Measurements from ENCODE around the gene STARD3NL. TPM values are rescaled to one million over a fixed set of nuclear protein-coding genes. Genes with fewer than 3 reads are reported as not detected.

The STARD3NL gene
- total RNA-seq, 2 donors from 2014 or later = 48.6 to 58.3 TPM

GRCh38 chr7:38142736-38143135 is 35.3 kb upstream of the STARD3NL start:
- no peaks in the 10 kb centered on the region for H3K4me1 Mint-ChIP-seq
- H3K9me3 Mint-ChIP-seq = no peaks in the 10 kb centered on the region
- H3K4me3 Mint-ChIP-seq = no peak overlapping the region
- no peak overlapping the region for H3K4me3 ChIP-seq (ENCODE audit: low read length)
- H3K36me3 Mint-ChIP-seq (ENCODE audit: low read depth) = no peaks in the 10 kb centered on the region
- H3K27me3 ChIP-seq (ENCODE audit: control insufficient read depth, insufficient read depth, low read length, poor library complexity, severe bottlenecking) = no peaks in the 10 kb centered on the region
- no peak for TF ChIP-seq CTCF (conservative IDR thresholded peaks at IDR 0.05)
- H3K9ac ChIP-seq (ENCODE audit: extremely low read depth, low read length, poor library complexity, severe bottlenecking) = no peak overlapping the region
- H3K4me1 ChIP-seq (ENCODE audit: control insufficient read depth, insufficient read depth, low read length) = no peaks in the 10 kb centered on the region
- no peak overlapping the region for H3K27ac Mint-ChIP-seq
- WGBS, 2 experiments (ENCODE audit: insufficient coverage in 1 of 2, insufficient read length in 1 of 2) = 76 to 100% methylated on average over 1 to 3 of the region's 3 CpGs
- H3K27me3 Mint-ChIP-seq (ENCODE audit: insufficient read depth) = no peaks in the 10 kb centered on the region
- no peak overlapping the region for H3K27ac ChIP-seq (ENCODE audit: low read depth, low read length)
- H3K36me3 ChIP-seq (ENCODE audit: control insufficient read depth, insufficient read depth, low read length) = no peaks in the 10 kb centered on the region
- no peaks in the 10 kb centered on the region for H3K9me3 ChIP-seq (ENCODE audit: control insufficient read depth, low read length)
- DNase-seq = no peak

- no peaks in the 10 kb centered on the region for H3K4me1 ChIP-seq (ENCODE audit: control insufficient read depth, insufficient read depth, low read length)
- Mint-ChIP-seq H3K4me3 (no peak overlapping the region), H3K27ac (no peak overlapping the region), H3K36me3 (ENCODE audit: low read depth) (no peaks in the 10 kb centered on the region), H3K9me3 (no peaks in the 10 kb centered on the region), H3K4me1 (no peaks in the 10 kb centered on the region), H3K27me3 (ENCODE audit: insufficient read depth) (no peaks in the 10 kb centered on the region)
- H3K27ac ChIP-seq (ENCODE audit: low read depth, low read length) = no peak overlapping the region
- no peak for TF ChIP-seq CTCF (conservative IDR thresholded peaks at IDR 0.05)
- no peak overlapping the region for H3K9ac ChIP-seq (ENCODE audit: extremely low read depth, low read length, poor library complexity, severe bottlenecking)
- no peaks in the 10 kb centered on the region for H3K9me3 ChIP-seq (ENCODE audit: control insufficient read depth, low read length)
- no peaks in the 10 kb centered on the region for H3K36me3 ChIP-seq (ENCODE audit: control insufficient read depth, insufficient read depth, low read length)
- no peak for DNase-seq
- no peak overlapping the region for H3K4me3 ChIP-seq (ENCODE audit: low read length)
- 85% methylated on average over 2 of the region's 2 CpGs; no CpG with 5 or more reads in 1 of the 2 experiments for WGBS, 2 experiments (ENCODE audit: insufficient coverage in 1 of 2, insufficient read length in 1 of 2)
- no peaks in the 10 kb centered on the region for H3K27me3 ChIP-seq (ENCODE audit: control insufficient read depth, insufficient read depth, low read length, poor library complexity, severe bottlenecking)
Observed at GRCh38 chr7:38147005-38147404, 31.0 kb upstream of the STARD3NL start.

- H3K9me3 Mint-ChIP-seq = no peaks in the 10 kb centered on the region
- Histone ChIP-seq H3K4me3 (ENCODE audit: low read length) (no peak overlapping the region), H3K9ac (ENCODE audit: extremely low read depth, low read length, poor library complexity, severe bottlenecking) (no peak overlapping the region), H3K27me3 (ENCODE audit: control insufficient read depth, insufficient read depth, low read length, poor library complexity, severe bottlenecking) (no peaks in the 10 kb centered on the region), H3K27ac (ENCODE audit: low read depth, low read length) (no peak overlapping the region), H3K4me1 (ENCODE audit: control insufficient read depth, insufficient read depth, low read length) (no peaks in the 10 kb centered on the region), H3K36me3 (ENCODE audit: control insufficient read depth, insufficient read depth, low read length) (no peaks in the 10 kb centered on the region), H3K9me3 (ENCODE audit: control insufficient read depth, low read length) (no peaks in the 10 kb centered on the region)
- no peak for TF ChIP-seq CTCF (conservative IDR thresholded peaks at IDR 0.05)
- no peaks in the 10 kb centered on the region for H3K27me3 Mint-ChIP-seq (ENCODE audit: insufficient read depth)
- H3K36me3 Mint-ChIP-seq (ENCODE audit: low read depth) = no peaks in the 10 kb centered on the region
- DNase-seq = no peak
- 86% methylated on average over 2 of the region's 2 CpGs; no CpG with 5 or more reads in 1 of the 2 experiments for WGBS, 2 experiments (ENCODE audit: insufficient coverage in 1 of 2, insufficient read length in 1 of 2)
- peak overlapping the region; percentile 12 for H3K27ac Mint-ChIP-seq
- no peak overlapping the region for H3K4me3 Mint-ChIP-seq
- H3K4me1 Mint-ChIP-seq = no peaks in the 10 kb centered on the region
Observed at GRCh38 chr7:38151556-38151955, 26.5 kb upstream of the STARD3NL start.
